Inflammatory macrophage treated with lipopolysaccharide for 4 hours (primary cell): ENCODE results near the gene SCGB1C2.
"Not testable (repeated sequence)": the region's sequence is repeated elsewhere in the genome, so short reads cannot be mapped to it uniquely, and the experiment has no call there.

Experiments used
- DNase-seq: peaks from one replicate; pipeline ENCODE4 v3.0.0-alpha.2; 2020

The SCGB1C2 gene

DNA sequence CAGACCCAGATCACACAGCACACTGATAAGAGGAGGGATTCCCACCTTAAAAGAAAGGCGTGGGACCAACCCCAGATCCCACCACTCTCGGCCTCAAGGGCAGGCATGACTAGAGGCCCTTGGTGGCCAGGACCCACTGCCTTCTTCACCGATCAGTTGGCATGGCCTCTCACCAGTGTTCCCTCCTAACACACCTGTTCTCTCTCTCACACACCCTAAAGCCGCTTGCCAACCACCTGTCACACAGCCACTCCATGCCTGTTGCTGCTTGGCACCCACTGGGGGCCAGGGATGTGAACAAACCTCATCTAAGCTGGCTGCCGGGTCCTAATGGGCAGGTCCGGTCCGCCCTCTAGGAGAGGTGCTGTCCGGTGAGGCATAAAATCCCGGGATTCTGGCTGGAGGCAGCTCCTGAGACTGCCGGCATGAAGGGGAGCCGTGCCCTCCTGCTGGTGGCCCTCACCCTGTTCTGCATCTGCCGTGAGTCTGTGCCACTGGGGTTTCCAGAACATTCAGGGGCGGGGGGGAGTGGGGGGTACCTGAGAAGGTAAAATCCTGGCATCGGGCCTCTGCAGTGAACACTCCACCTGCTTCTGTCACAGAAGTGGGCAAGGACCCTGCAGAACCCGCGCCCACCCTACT lies at the start of gene SCGB1C2:
Gene SCGB1C2 (plus strand): TSS at position 404 of the 642 bp plus-strand sequence. CDS start 22 bp downstream, at position 426.
- not testable (repeated sequence) for DNase-seq

DNA sequence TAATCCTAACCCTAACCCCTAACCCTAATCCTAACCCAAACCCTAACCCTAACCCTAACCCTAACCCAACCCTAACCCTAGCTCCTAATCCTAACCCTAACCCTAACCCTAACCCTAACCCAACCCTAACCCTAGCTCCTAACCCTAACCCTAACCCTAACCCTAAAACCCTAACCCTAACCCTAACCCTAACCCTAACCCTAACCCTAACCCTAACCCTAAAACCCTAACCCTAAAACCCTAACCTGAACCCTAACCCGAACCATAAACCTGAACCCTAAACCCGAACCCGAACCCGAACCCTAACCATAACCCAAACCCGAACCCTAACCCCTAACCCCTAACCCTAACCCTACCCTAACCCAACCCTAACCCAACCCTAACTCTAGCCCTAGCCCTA lies 24.3 kb upstream of the SCGB1C2 start:
- DNase-seq = peak; percentile 0

DNA sequence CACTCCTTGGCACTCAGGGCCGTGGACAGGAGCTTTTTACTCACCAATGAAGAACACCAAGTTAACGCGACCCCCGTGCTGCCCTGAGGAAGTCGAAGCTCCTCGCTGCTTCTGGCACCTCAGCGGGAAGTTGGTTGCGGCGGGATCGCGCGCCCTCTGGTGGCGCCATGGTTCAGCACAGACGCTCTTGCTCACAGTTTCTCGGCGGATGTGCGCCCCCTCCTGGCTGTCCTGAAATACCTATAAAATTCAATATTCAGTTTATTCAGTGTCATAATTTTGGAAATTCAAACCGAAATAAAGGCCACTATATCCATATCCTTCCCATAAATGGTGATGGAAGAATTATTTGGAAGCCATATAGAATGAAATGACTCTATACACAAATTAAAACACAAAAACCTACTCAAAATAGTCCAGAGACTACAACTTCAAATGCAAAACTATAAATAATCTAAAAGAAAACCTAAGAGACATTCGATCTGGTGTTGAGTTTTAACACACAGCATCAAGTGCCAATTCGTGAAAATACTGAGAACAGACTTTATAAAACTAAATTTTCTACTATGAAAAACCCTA lies 18.9 kb upstream of the SCGB1C2 start:
- DNase-seq = not testable (repeated sequence)

DNA sequence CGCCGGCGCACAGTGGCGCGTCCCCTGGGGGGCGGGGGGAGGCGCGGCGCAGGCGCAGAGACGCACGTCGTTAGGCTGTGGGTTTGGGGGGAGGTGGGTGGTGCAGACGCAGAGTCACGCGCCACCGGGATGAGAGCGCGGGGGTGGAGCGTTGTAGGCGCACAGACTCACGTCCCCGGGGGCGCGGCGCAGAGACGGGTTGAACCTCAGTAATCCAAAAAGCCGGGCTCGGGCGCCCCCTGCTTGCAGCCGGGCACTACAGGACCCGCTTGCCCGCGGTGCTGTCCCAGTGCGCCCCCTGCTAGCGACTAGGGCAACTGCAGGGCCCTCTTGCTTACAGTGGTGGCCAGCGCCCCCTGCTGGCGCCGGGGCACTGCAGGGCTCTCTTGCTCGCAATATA lies 3.4 kb upstream of the SCGB1C2 start:
- not testable (repeated sequence) for DNase-seq

DNA sequence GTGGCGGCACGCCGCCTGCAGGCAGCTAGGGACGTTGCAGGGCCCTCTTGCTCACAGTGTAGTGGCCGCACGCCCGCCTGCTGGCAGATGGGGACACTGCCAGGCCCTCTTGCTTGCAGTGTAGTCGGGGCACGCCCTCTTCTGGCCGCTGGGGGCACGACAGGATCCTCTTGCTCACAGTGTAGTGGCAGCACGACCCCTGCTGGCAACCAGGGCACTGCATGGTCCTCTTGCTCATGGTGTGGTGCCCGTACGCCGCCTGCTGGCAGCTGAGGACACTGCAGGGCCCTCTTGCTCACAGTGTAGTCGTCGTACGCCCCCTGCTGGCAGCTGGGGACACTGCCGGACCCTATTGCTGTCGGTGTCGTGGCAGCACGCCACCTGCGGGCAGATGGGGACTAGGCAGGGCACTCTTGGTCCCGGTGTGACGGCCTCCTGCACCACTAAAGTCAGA lies 3.0 kb upstream of the SCGB1C2 start:
- DNase-seq = not testable (repeated sequence)

DNA sequence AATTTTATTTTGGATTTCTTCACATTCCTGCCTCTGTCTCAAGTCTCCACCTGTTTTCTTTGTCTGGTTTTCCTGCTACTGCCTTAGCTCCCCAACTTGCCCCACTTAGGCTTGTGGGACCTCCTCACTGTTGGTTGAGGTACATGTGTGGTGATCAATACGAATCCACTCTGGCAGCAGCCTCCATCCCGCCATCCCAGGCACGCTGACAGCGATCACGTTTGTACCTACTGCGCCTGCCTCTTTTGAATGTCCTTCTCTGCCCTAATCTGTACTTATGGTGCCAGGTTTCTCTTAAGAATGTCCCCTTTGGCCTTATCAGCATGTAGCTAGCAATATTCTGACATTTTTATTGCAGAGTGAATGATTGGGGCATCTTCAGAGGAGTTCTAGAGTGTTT lies 2.3 kb upstream of the SCGB1C2 start:
- not testable (repeated sequence) for DNase-seq

DNA sequence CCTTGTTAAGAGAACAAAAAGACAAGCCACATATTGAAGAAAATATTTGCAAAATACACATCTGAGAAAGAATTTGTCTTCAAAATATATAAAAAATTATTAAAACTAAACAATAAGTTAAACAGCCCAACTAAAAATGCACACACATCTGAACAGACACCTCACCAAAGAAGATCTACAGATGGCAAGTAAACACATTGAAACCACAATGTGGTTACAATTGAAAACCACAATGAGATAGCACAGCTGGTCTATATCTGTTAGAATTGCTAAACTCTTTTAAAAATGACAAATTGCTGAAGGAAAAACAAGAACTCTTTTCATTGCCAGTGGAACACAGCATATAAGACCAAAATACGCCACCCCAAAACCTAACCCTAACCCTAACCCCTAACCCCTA lies 1.5 kb upstream of the SCGB1C2 start:
- DNase-seq = not testable (repeated sequence)

DNA sequence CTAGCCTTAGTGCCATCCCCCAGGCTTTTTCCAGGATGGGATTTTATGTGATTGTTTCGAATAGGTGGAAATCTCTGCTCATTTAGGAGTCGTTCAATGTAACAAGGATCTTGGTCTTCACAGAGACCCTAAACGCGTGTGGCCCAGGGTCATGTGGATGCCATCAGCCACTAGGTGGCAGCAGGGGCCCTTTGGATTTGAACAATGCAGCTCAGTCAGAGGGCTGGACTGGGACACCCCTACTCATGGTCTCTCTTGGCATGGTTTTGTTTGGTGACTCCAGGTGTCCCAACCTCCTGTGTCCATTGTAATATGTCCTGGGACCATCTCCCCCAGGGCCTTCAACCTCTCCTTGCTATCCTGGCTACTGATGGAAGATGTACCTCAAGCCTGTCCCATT lies 838 bp upstream of the SCGB1C2 start:
- DNase-seq = not testable (repeated sequence)

DNA sequence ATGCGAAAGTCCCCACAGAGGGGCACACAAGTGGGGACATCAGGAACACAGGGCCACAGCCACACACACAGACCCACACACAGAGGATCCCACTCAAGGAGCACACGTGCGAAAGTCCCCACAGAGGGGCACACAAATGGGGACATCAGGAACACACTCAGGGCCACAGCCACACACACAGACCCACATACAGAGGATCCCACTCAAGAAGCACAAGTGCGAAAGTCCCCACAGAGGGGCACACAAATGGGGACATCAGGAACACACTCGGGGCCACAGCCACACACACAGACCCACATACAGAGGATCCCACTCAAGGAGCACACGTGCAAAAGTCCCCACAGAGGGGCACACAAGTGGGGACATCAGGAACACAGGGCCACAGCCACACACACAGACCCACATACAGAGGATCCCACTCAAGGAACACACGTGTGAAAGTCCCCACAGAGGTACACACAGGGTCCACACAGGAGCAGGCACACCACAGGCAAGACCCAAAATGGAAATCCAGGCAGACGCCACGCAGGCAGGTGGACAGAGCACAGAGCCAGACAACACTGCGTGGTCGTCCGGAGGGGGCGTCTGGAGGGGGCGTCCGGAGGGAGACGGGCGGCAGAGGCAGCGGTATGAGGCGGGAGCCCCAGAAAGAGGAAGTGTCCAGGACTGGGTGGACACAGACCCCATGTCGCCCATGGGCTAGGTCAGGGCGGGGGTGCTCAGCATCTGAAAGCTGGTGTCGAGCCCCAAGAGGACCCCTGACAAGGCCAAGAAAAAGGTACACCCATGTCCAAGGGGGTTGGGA lies 2.2 kb downstream of the SCGB1C2 start:
- DNase-seq = not testable (repeated sequence)

DNA sequence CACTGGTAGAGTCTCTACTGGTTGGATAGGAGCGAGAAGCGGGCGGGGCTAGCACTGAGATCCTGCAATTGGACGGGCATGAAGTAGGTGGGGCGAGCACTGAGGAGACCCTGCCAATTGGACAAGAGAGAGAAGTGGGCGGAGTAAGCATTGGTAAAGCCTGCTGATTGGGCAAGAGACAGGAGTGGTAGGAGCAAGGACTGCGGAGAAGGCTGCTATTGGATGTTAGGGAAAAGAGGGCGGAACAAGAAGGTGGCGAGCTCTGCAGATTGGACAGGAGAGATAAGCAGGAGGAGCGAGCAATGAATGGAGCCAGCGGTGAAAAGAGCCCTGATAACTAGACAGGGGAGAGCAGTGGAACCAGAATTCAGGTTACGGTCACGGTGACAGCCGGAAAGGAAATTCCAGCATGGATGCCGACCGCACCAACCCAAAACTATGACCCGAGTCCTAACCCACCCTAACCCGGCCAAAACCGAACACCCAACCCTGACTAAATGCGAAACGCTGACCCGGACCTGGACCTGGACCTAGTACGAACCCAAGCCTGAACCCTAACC lies 4.8 kb downstream of the SCGB1C2 start:
- peak; percentile 37 for DNase-seq

DNA sequence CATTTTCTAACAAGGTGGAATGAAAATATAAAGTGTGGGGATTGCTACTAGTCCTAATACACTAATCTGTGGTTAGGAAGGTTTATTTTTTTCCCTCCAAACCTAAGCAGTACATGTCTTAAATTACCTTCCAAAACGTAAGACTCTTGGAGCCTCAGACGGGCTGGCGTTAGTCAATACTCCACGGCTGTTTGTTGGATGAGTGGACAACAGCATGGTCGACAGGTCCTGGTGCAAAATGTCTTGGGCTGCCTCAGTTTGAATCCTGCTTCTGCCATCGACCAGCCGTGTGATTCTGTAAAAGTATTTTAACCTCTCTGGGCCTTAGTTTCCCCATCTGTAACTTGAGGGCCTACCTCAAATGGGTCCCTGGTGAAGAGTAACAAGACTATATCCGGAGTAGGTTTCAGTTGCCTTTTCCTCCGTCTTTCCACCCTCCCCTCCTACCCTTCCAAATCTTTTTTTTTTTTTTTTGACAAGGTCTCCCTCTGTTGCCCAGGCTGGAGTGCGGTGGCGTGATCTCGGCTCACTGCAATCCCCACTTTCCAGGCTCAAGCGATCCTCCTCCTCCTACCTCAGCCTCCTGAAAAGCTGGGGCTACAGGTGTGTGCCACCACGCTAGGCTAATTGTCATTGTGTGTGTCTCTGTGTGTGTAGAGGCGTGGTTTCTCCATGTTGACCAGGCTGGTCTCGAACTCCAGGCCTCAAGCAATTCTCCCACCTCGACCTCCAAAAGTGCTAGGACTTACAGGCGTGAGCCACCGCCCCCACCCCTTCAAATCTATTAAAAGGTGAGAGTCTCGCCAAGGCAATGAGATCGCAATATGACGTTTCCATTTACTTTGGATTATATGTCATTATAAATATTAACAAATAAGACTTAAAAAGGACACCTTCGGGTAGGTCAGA lies 5.8 kb downstream of the SCGB1C2 start:
- no peak for DNase-seq

DNA sequence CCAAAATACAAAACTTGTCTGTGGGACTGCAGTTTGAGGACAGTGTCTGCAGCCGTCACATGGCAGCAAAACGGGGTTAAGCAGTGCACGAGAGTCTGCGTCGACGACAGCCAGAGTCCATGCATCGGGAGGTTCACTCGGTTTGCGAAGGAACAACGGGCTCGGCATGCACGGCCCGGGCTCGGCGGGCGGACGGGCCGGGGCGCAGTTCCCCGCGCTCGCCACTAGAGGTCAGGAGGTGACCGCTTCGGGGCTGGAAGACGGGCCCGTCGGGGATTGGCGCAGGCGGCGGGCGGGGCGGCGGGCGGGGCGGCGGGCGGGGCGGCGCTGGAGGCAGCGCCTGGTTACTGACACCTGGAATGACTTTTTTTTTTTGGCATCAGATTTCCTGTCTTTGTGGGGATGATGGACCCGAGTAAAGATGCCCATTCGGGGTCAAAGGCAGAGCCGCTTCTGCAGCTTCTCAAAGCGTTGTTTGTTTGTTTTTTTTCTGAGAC lies 6.5 kb downstream of the SCGB1C2 start:
- DNase-seq = peak; percentile 62

DNA sequence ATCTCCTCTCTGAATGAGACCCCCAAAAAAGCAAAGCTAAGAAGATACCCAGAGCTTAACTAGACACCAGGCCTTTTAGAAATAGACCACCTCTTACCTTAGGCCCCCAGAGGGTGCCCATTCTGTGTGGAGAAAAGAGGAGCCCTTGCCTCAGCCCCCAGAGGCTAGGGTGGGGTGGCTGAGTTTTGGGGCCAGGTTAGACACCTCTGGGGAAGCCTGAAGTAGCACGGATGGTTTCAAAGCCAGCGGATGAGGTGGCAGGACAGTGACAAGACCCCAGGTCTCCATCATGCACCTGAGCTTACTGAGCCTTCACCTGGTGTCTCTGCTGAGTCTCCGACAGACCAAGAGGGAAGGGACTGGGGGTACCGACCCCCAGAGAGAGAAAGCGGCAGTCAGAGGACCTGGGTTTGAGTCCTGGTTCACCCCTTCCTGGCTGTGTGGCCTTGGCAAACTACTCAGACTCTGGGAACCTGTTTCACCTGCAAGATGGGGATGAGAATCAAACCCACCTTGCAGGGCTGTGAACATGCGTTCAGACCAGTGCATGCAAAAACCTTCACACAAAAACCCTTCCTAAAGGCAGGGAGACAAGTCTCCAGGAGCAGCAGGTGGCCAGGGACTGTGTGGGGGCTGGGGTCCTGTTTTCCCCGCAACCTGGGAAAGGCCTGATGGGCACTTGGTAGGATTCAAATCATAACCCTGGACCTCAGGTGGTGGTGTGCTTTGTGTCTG lies 7.7 kb downstream of the SCGB1C2 start:
- DNase-seq = no peak

DNA sequence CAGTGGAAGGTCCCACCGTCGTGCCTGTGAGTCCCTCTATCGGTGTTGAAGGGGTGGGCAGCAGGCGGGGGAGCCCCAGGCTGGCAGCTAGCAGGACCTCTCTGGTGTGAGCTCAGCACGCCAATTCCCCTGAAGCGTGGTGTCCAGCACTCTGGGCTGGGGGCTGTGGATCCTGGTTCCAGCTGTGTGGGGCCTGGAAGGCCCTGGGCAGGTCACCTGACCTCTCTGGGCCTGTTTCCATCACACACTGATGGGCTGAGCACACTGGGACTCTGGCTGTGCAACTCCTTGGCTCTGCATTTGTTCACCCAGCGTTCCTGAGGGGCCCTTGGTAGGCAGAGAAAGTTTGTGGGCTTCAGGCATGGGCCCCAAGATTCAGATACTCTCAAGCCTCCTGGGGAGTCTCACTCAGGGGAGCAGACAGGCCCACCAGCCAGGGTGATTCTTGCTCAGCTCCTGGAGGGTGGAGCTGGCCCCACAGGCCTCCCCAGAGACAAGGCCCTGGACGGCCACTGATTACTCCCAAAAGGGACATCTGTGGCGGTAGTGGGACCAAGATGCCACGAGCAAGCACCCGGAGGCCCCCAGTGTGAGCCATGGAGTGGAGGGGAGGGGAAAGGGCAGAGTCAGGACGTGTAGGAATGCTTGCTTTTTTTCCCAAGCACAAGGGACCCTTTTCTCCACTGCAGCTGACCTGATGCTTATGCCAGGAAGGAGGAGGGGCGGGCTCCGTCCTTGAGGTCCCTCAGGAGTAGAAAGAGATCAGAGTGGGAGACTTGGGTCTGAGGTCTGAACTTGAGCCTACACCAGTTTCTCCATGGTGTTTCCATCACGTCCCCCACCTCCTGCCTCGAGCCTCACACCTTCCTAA lies 8.5 kb downstream of the SCGB1C2 start:
- no peak for DNase-seq

DNA sequence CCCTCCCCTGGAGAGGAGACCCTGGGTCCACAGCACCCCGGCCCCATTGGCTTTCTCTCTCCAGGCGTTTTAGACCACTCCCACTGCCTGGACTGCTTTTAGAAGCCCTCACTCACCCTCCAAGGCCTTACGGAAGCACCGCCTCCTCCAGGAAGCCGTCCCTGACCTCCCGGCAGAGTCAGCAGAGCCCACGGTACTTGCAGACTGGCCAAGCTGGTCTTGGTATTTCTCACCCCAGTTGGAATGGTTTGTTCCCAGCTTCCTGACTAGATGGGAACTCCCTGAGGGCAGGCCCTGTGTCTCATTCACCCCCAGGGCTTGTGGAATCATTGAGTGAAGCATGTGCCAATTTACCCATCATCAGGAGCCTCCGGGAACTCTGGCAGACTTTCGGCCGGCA lies 9.2 kb downstream of the SCGB1C2 start:
- DNase-seq = no peak

DNA sequence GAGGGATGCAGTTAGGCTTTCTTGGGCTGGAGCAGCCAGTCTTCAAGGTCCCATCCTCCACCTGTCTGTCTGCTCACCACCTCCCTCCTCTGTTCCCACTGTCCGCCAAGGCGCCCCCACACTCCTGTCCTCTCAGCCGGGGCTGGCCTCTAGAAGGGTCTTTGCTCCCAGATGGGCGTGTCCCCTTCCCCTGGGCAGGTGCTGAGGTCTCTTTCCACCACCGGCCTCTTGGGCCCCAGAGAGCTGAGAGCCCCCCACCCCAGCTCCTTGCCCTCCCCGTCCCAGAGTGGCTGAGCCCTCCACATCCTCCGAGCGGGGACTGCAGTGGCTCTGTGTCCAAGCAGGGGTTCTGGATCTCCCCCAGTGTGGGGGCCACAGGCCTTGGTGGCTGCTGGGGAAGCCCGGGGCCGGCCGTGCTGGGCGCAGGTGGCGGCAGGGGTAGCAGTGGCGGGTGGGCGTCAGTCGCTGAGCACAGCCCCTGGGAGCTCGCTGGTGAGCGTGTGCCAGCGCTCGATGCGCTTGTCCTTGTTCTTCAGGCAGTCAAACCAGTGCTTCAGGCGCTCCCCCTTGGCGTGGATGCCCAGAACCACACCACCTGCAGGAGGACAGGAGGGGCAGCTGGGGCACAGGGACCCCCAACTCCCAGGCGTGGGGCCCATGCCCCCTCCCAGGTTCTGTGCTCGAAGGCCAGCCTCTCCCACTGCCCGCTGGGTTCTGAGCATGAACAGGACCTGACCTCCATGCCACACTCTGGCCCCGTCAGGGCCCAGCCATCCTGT lies 9.8 kb downstream of the SCGB1C2 start:
- DNase-seq = no peak

DNA sequence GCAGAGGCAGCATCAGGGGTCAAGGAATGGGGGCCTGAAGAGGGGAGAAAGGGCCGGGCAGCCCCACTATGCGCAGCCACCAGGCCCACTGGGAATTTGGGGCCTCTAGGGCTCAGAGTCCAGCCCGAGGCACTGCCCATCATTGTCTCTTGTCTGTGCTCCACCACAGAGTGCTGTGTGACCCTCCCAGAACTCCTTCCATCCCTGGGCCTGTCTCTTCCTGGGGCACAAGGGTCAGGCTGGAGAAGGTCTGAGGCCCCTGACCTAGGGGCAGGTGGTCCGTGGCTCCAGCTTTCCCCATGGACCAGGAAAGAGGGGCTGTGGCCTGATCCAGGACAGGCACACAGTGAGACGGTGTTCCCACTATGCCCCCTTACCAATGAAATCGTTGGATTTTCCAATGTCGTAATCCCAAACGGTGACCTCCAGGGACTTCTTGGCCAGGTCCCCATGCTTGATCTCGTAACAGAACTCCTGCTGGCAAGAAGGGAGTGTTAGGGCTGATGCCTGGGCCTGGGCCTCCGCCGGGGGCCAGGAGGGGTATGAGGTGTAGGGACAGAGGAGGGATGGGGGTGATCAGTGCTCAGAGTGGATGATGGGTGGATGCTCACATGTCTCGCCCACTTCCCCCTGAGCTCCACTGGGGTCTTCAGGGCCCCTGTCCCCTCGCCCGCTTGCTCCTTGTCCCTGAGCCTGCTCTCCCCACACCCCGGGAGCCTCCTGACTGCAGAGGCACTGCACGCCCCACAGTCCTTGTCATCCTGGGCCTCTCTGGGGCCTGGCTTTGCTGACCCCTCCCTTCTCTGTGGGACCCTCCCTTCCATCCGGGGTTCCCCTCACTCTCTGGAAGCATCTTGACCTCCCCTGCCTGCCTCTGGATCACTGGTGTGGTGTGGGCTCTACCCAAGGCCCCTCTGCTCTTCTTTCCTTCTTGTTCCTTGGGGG lies 10.7 kb downstream of the SCGB1C2 start:
- no peak for DNase-seq

DNA sequence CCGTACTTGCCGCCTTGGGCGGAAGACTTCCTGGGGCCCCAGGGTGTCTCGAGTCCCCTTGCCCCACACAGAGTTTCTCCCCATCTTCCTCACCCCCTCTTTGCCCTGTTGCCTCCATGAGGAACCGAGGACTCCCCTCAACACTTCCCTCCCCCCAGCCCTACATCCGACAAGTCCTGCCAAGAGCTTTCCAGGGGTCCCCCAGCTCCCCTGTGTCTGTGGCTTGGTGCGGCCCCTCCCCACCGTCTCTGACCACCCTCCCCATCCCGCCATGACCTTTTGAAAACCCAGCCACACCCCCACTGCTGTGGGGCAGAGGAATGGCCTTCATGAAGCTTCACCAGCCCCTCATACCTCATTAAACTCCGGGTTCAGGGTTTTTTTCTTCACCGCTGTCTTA lies 11.4 kb downstream of the SCGB1C2 start:
- no peak for DNase-seq

DNA sequence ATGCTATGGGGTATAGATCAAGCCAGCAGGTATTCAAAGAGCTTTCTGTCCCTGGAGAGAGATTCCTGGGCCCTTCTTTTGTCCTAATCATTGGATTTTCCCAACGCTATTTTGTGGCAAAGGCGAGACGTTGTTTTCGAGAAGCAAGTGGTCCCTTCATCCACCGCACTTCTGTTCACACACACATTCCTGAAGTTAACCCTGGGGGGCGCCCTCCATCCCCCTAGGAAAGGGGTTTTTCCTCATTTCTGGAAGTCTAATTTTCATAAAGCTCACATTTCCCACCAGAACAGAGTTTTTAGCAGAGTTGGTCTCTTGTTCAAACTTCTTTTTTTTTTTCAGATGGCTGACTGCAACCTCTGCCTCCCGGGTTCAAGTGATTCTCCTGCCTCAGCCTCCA lies 11.9 kb downstream of the SCGB1C2 start:
- no peak for DNase-seq
